Measurements from ENCODE around the gene AMBRA1. TPM values are rescaled to one million over a fixed set of nuclear protein-coding genes. Genes with fewer than 3 reads are reported as not detected.
A peak's percentile ranks its signal among the peaks of the same experiment; 100 is the strongest.

Gene AMBRA1
- total and polyA plus RNA-seq, 8 donors = 6.8 to 18.7 (median 11.1) TPM

GRCh38 chr11:46490666-46491065 lies 103.2 kb downstream of the AMBRA1 start:
- intact Hi-C loops (cut with DNase I) = no loop called here
- FAIRE-seq (no peak), ATAC-seq (no peak), DNase-seq (no peak)
- Histone ChIP-seq H3K36me3 (peaks cover 0 to 5% (median 2%) of the 10 kb centered on the region in 3 donors), H3K4me3 (no peak overlapping the region), H3K4me1 (no peaks in the 10 kb centered on the region), H3K9me3 (no peaks in the 10 kb centered on the region), H3K27ac (no peak overlapping the region), H3K27me3 (no peaks in the 10 kb centered on the region)
- no peak for TF ChIP-seq CTCF (IDR thresholded peaks at IDR 0.05)

DNA sequence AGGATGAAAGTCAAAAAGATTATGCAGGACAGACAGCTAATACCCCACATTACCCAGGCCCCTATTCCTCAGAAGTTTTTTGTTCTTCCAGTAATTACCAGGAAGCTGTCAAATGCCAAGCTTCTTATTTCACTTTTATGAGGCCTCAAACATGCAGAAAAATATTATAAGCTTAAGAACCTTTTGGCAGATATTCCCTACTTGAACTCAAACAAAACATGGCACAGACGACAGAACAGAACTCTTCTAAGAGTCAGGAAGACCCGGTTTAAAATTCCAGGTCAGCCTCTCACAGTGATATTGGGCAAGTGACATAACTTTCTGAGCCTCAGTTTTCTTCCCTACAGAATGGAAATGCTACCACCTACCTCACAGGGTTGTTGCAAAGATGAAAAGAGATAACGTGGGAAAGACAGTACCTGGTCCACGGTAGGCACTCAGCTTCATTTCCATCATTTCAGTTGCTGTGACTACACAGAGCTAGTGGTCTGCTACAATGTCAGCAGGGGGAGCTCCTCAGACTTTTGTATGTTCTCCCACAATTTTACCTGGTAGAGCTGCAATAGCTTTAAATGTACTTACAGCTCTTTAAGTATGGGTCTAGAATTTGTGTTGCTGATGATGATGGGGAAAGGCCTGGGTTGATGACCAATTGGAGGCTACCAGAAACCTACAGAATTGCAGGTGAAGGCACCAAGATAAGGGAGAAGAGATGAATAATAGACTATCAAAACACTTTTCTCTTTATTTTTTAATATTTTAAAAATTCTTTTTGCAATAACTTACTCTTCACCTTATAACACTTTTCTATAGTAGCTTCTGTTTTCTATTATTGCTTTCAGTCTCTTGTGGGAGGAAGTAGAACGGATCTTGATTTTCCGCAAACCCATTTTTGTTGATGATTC lies 103.9 kb downstream of the AMBRA1 start:
- ATAC-seq = peak in 3 of 4 donors; percentile 62 to 81 (median 70)
- peak in 1 of 6 donors; percentile 19 for DNase-seq

DNA sequence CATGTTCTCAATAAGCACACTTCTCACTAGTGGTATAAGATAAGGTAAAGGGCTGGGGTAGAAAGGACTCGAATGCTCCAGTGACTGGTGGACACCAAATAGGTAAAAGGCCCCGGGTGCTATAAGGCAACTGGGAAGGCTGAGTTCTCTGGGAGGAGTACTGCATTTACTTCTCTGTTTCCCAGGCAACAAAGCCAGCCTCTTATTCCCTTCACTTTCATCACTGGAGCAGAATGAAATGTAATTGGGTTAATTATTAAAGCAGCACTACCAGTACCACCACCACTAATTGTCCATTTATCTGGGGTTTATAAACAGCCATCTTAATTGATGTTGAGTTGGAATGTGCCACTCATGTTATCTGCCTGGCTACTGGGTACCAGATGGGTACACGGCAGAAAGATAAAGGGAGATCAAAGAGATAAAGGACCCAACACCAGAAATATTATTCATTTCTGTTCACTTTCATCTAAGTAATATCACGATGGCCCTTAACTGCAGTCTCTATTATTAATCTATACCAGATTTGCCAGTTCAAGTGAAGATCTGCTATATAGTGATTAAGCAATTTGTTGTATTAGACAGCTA lies 107.9 kb downstream of the AMBRA1 start:
- ATAC-seq = peak in 3 of 4 donors; percentile 44 to 81 (median 75)
- Histone ChIP-seq H3K27ac (no peak overlapping the region), H3K9me3 (no peaks in the 10 kb centered on the region), H3K4me1 (no peaks in the 10 kb centered on the region), H3K4me3 (no peak overlapping the region), H3K36me3 (no peaks in the 10 kb centered on the region), H3K27me3 (no peaks in the 10 kb centered on the region)
- no peak for FAIRE-seq
- 45 to 49% methylated on average over 4 of the region's 4 CpGs for WGBS, 2 donors
- intact Hi-C loops (cut with DNase I) = loop anchor here in 1 of 3 donors (5.0 kb wide), 1 partner anchor 131 kb away; the partner anchor contains the start of genes ATG13 and HARBI1
- DNase-seq = no peak
- TF ChIP-seq CTCF (IDR thresholded peaks at IDR 0.05) = no peak

More for the DNA sequence above, 103.9 kb downstream of the AMBRA1 start:
- WGBS, 2 donors = 67 to 69% methylated on average over 6 of the region's 6 CpGs
- peak in 3 of 4 donors; percentile 12 to 22 (median 19) for TF ChIP-seq CTCF (IDR thresholded peaks at IDR 0.05)
- FAIRE-seq = no peak
- Histone ChIP-seq H3K4me1 (no peaks in the 10 kb centered on the region), H3K9me3 (no peaks in the 10 kb centered on the region), H3K4me3 (no peak overlapping the region), H3K36me3 (peaks cover 0 to 5% (median 2%) of the 10 kb centered on the region in 3 donors), H3K27ac (no peak overlapping the region), H3K27me3 (no peaks in the 10 kb centered on the region)
- intact Hi-C loops (cut with DNase I) = loop anchor here in 1 of 3 donors (5.0 kb wide), 1 partner anchor 127 kb away; the partner anchor contains the start of genes ATG13 and HARBI1

DNA sequence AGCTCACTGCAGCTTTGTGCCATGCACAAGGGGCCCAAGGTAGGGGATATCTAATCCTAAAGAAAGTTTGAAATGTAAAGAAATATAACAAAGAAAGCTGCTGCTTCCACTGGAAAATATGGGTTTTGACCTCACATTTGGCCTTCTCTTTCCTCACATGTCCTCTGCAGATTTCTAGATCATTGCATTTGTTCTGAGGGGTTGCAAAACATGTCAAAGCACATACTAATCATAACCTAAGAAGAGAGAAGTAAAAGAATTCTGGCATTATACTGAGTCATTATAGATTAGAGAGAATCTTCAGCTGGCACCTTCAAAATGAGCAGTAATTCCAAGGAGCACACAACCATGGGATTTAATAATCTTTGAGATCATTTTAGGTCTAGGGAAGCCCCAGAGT lies 109.7 kb downstream of the AMBRA1 start:
- Histone ChIP-seq H3K27me3 (no peaks in the 10 kb centered on the region), H3K4me1 (no peaks in the 10 kb centered on the region), H3K9me3 (no peaks in the 10 kb centered on the region), H3K27ac (no peak overlapping the region), H3K36me3 (no peaks in the 10 kb centered on the region), H3K4me3 (no peak overlapping the region)
- intact Hi-C loops (cut with DNase I) = no loop called here
- no peak for FAIRE-seq
- DNase-seq = no peak
- TF ChIP-seq CTCF (IDR thresholded peaks at IDR 0.05) = no peak
- no peak for ATAC-seq

Data from pancreas (tissue), 10 donors.